Mesenchymal stem cell (in vitro differentiated cells and primary cell): ENCODE results near the gene PTCD3.
A peak's percentile ranks its signal among the peaks of the same experiment; 100 is the strongest.

Experiments
- DNase-seq: peaks from one replicate; pipeline ENCODE4 v3.0.0-alpha.2; 2013
- H2AFZ ChIP-seq: one replicate; pipeline ENCODE4 v1.6.1; 2013; ENCODE audit warnings: low read depth, mild to moderate bottlenecking, control low read depth, inconsistent platforms, low read length, moderate library complexity
- H2AK5ac ChIP-seq: 2 replicates; pipeline ENCODE4 v1.6.1; 2013; ENCODE audit warnings: low read length, moderate library complexity, mild to moderate bottlenecking, inconsistent platforms; ENCODE audit not compliant: severe bottlenecking
- H2BK120ac ChIP-seq: one replicate; pipeline ENCODE4 v1.6.1; 2013; ENCODE audit warnings: low read depth, mild to moderate bottlenecking, inconsistent platforms, low read length, moderate library complexity
- H2BK12ac ChIP-seq, 2 experiments: one replicate each; pipeline ENCODE4 v1.6.1; 2013; ENCODE audit warnings: inconsistent platforms in 2 of 2, low read length in 2 of 2, mild to moderate bottlenecking in 2 of 2, moderate library complexity in 2 of 2, control low read depth in 1 of 2
- H2BK15ac ChIP-seq: one replicate; pipeline ENCODE4 v1.6.1; 2013; ENCODE audit warnings: mild to moderate bottlenecking, low read depth, inconsistent platforms; ENCODE audit not compliant: poor library complexity, severe bottlenecking
- H2BK5ac ChIP-seq: 2 replicates; pipeline ENCODE4 v1.6.1; 2013; ENCODE audit warnings: low read depth, mild to moderate bottlenecking, low read length, control low read depth, inconsistent platforms; ENCODE audit not compliant: poor library complexity, severe bottlenecking
- H3K14ac ChIP-seq, 2 experiments: one replicate each; pipeline ENCODE4 v1.6.1; 2013; ENCODE audit warnings: inconsistent platforms in 2 of 2, low read length in 2 of 2, control low read depth in 1 of 2, mild to moderate bottlenecking in 1 of 2, moderate library complexity in 1 of 2
- H3K18ac ChIP-seq, 2 experiments: one replicate each; pipeline ENCODE4 v1.6.1; 2013; ENCODE audit warnings: inconsistent platforms in 2 of 2, low read length in 2 of 2, control low read depth in 1 of 2, low read depth in 1 of 2, mild to moderate bottlenecking in 1 of 2
- H3K23ac ChIP-seq, 2 experiments: one replicate each; pipeline ENCODE4 v1.6.1; 2013; ENCODE audit warnings: inconsistent platforms in 2 of 2, low read length in 2 of 2, mild to moderate bottlenecking in 2 of 2, moderate library complexity in 2 of 2, control low read depth in 1 of 2
- H3K27ac ChIP-seq: 2 replicates; pipeline ENCODE4 v1.5.1; 2013; ENCODE audit warnings: mild to moderate bottlenecking, moderate library complexity, low read length, control low read depth, inconsistent platforms; ENCODE audit not compliant: poor library complexity, severe bottlenecking
- H3K27me3 ChIP-seq, 2 experiments: 2 replicates each; pipeline versions ENCODE4 v1.6.1 to v1.7.0; 2013; ENCODE audit warnings: low read length in 2 of 2, mild to moderate bottlenecking in 2 of 2, moderate library complexity in 2 of 2, control low read depth in 1 of 2, inconsistent platforms in 1 of 2; ENCODE audit not compliant: control insufficient read depth in 1 of 2, insufficient read depth in 1 of 2
- H3K36me3 ChIP-seq, 2 experiments: 2 replicates each; pipeline versions ENCODE4 v1.6.1 to v1.7.0; 2013; ENCODE audit warnings: low read length in 2 of 2, control low read depth in 1 of 2, inconsistent platforms in 1 of 2, low read depth in 1 of 2, mild to moderate bottlenecking in 1 of 2; ENCODE audit not compliant: insufficient read depth in 2 of 2, control insufficient read depth in 1 of 2
- H3K4ac ChIP-seq, 2 experiments: one replicate each; pipeline ENCODE4 v1.6.1; 2013; ENCODE audit warnings: inconsistent platforms in 2 of 2, low read length in 2 of 2, mild to moderate bottlenecking in 2 of 2, moderate library complexity in 2 of 2, control low read depth in 1 of 2, low read depth in 1 of 2
- H3K4me1 ChIP-seq: 2 replicates; pipeline ENCODE4 v1.6.1; 2013; ENCODE audit warnings: low read depth, low read length, control low read depth; ENCODE audit not compliant: control insufficient read depth, insufficient read depth
- H3K4me2 ChIP-seq: 2 replicates; pipeline ENCODE4 v1.6.1; 2013; ENCODE audit warnings: low read length, mild to moderate bottlenecking, inconsistent platforms; ENCODE audit not compliant: poor library complexity, severe bottlenecking
- H3K4me3 ChIP-seq, 2 experiments: 2 replicates each; pipeline versions ENCODE4 v1.5.1 to v1.7.0; 2013; ENCODE audit warnings: low read length in 2 of 2, mild to moderate bottlenecking in 2 of 2, control low read depth in 1 of 2, low read depth in 1 of 2; ENCODE audit not compliant: insufficient read depth in 1 of 2
- H3K79me1 ChIP-seq: replicated peaks from 2 replicates; pipeline ENCODE4 v1.6.1; 2013; ENCODE audit warnings: mild to moderate bottlenecking, control low read depth, low read length, inconsistent platforms; ENCODE audit not compliant: poor library complexity, severe bottlenecking
- H3K9ac ChIP-seq: 2 replicates; pipeline ENCODE4 v1.7.0; 2013; ENCODE audit warnings: mild to moderate bottlenecking, low read length, moderate library complexity
- H3K9me3 ChIP-seq: 2 replicates; pipeline ENCODE4 v1.7.0; 2013; ENCODE audit warnings: mild to moderate bottlenecking, low read length; ENCODE audit not compliant: control insufficient read depth
- H4K8ac ChIP-seq: one replicate; pipeline ENCODE4 v1.6.1; 2013; ENCODE audit warnings: inconsistent platforms, mild to moderate bottlenecking, low read length, moderate library complexity
- H4K91ac ChIP-seq: one replicate; pipeline ENCODE4 v1.6.1; 2013; ENCODE audit warnings: mild to moderate bottlenecking, low read length, inconsistent platforms
- WGBS: methylation state at CpG from one replicate; pipeline ENCODE4 v1.1.7; 2013; ENCODE audit warnings: mixed read lengths; 5-methylcytosine and 5-hydroxymethylcytosine counted together

PTCD3 gene

GRCh38 chr2:86147793-86148192, 41.8 kb downstream of the PTCD3 start:
- 95% methylated on average over 2 of the region's 2 CpGs for WGBS
- no peak overlapping the region for H3K9ac ChIP-seq
- no peak for DNase-seq

GRCh38 chr2:86150502-86150901, 44.5 kb downstream of the PTCD3 start:
- Histone ChIP-seq H3K27ac (no peak overlapping the region), H3K4ac (no peak overlapping the region), H3K4me1 (no peaks in the 10 kb centered on the region), H4K8ac (no peak overlapping the region), H2BK15ac (no peak overlapping the region), H3K4me2 (no peak overlapping the region), H3K36me3 (peaks cover 33 to 79% of the 10 kb centered on the region in 2 experiments), H4K91ac (no peak overlapping the region), H3K27me3 (no peaks in the 10 kb centered on the region), H2BK120ac (no peak overlapping the region), H3K4me3 (no peak overlapping the region), H3K9ac (no peak overlapping the region), H2BK12ac (no peak overlapping the region), H3K79me1 (peaks cover 19% of the 10 kb centered on the region), H3K14ac (no peak overlapping the region), H3K18ac (no peak overlapping the region), H2AK5ac (no peak overlapping the region), H2AFZ (no peak overlapping the region), H3K23ac (no peak overlapping the region), H2BK5ac (no peak overlapping the region), H3K9me3 (no peaks in the 10 kb centered on the region)
- no peak for DNase-seq
- 100% methylated on average over 2 of the region's 2 CpGs for WGBS

More at GRCh38 chr2:86147793-86148192, 41.8 kb downstream of the PTCD3 start:
- Histone ChIP-seq H3K9me3 (no peaks in the 10 kb centered on the region), H3K4me3 (no peak overlapping the region), H3K27me3 (no peaks in the 10 kb centered on the region), H3K4ac (no peak overlapping the region), H3K36me3 (peaks cover 43 to 85% of the 10 kb centered on the region in 2 experiments), H2AFZ (no peak overlapping the region), H3K4me2 (no peak overlapping the region), H4K8ac (no peak overlapping the region), H2BK120ac (no peak overlapping the region), H3K14ac (no peak overlapping the region), H3K18ac (no peak overlapping the region), H3K27ac (peak overlapping the region; percentile 19), H2BK12ac (no peak overlapping the region), H2BK5ac (no peak overlapping the region), H3K23ac (no peak overlapping the region), H3K4me1 (no peaks in the 10 kb centered on the region), H3K79me1 (peaks cover 17% of the 10 kb centered on the region), H2BK15ac (no peak overlapping the region), H2AK5ac (no peak overlapping the region), H4K91ac (no peak overlapping the region)

- H3K4me2 ChIP-seq, result no peak overlapping the region
- H3K79me1 ChIP-seq, result peaks cover 24% of the 10 kb centered on the region
- no peak overlapping the region for H2BK120ac ChIP-seq
- H3K4ac ChIP-seq, result no peak overlapping the region
- H2AFZ ChIP-seq, result no peak overlapping the region
- H4K8ac ChIP-seq, result no peak overlapping the region
- H3K27ac ChIP-seq, result no peak overlapping the region
- 94% methylated on average over 2 of the region's 2 CpGs for WGBS
- no peak overlapping the region for H3K9ac ChIP-seq
- H4K91ac ChIP-seq, result no peak overlapping the region
- H3K23ac ChIP-seq, result no peak overlapping the region
- H3K4me1 ChIP-seq, result no peaks in the 10 kb centered on the region
- H2BK5ac ChIP-seq, result no peak overlapping the region
- peaks cover 32 to 77% of the 10 kb centered on the region in 2 experiments for H3K36me3 ChIP-seq
- no peak overlapping the region for H3K14ac ChIP-seq
- no peak overlapping the region for H2BK15ac ChIP-seq
- H3K27me3 ChIP-seq, result no peaks in the 10 kb centered on the region
- no peak overlapping the region for H2BK12ac ChIP-seq
- no peak overlapping the region for H3K18ac ChIP-seq
- DNase-seq, result no peak
- H3K4me3 ChIP-seq, result no peak overlapping the region
- no peak overlapping the region for H2AK5ac ChIP-seq
- no peaks in the 10 kb centered on the region for H3K9me3 ChIP-seq
Observed at GRCh38 chr2:86157009-86157556, 51.0 kb downstream of the PTCD3 start.

GRCh38 chr2:86158286-86158685, 52.3 kb downstream of the PTCD3 start:
- Histone ChIP-seq H3K4ac (no peak overlapping the region), H2BK12ac (no peak overlapping the region), H3K4me3 (no peak overlapping the region), H2BK5ac (no peak overlapping the region), H3K4me1 (no peaks in the 10 kb centered on the region), H3K9ac (no peak overlapping the region), H2AK5ac (no peak overlapping the region), H3K9me3 (no peaks in the 10 kb centered on the region), H3K27ac (no peak overlapping the region), H2AFZ (no peak overlapping the region), H3K14ac (no peak overlapping the region), H3K23ac (no peak overlapping the region), H4K8ac (no peak overlapping the region), H3K36me3 (peaks cover 36 to 83% of the 10 kb centered on the region in 2 experiments), H2BK120ac (no peak overlapping the region), H3K79me1 (peaks cover 22% of the 10 kb centered on the region), H2BK15ac (no peak overlapping the region), H3K18ac (no peak overlapping the region), H4K91ac (no peak overlapping the region), H3K27me3 (no peaks in the 10 kb centered on the region), H3K4me2 (no peak overlapping the region)
- WGBS, result 79% methylated on average over 2 of the region's 4 CpGs
- DNase-seq, result no peak
